Transverse colon (tissue), 3 donors: ENCODE data around the gene WNT9A.

Experiments used
- POLR2A ChIP-seq: fragments of 450-650 bp; IDR thresholded peaks from one replicate; pipeline ENCODE4 v1.6.1; 2016; ENCODE audit warnings: antibody characterized with exemption, mild to moderate bottlenecking, moderate library complexity
- TF ChIP-seq, protein P1 (sequence below), 5 experiments: fragments of 200-600 bp in 3 of 5; fragments of 450-650 bp in 2 of 5; sonication (generic) in 3 of 5; IDR thresholded peaks; 1 replicate in 2 of 5; 2 replicates in 3 of 5; pipeline ENCODE4 v1.5.1; 2016 to 2017; ENCODE audit warnings: antibody characterized with exemption in 5 of 5, inconsistent platforms in 3 of 5, mild to moderate bottlenecking in 2 of 5, moderate library complexity in 1 of 5

DNA sequence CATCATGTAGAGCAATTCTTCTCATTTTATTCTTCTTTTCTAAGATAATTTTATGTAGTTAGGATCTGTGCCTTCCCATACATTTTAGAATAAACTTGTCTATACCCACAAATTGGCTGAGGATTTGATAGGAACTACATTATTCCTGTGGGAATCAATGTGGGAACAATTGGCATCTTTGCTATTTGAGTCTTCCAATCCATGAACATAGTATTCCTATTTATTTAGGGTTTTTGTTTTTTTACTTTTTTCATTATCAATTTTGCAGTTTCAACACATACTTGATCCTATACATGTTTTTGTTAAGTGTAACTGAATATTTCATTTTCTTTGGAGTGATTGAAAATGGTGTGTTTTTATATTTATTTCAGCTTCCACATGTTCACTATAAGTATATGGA lies 8.1 kb upstream of the WNT9A start:
- TF ChIP-seq, protein P1, sequence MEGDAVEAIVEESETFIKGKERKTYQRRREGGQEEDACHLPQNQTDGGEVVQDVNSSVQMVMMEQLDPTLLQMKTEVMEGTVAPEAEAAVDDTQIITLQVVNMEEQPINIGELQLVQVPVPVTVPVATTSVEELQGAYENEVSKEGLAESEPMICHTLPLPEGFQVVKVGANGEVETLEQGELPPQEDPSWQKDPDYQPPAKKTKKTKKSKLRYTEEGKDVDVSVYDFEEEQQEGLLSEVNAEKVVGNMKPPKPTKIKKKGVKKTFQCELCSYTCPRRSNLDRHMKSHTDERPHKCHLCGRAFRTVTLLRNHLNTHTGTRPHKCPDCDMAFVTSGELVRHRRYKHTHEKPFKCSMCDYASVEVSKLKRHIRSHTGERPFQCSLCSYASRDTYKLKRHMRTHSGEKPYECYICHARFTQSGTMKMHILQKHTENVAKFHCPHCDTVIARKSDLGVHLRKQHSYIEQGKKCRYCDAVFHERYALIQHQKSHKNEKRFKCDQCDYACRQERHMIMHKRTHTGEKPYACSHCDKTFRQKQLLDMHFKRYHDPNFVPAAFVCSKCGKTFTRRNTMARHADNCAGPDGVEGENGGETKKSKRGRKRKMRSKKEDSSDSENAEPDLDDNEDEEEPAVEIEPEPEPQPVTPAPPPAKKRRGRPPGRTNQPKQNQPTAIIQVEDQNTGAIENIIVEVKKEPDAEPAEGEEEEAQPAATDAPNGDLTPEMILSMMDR (IDR thresholded peaks at IDR 0.05) = no peak
- no peak for TF ChIP-seq POLR2A
